T1000 (cell line): ENCODE data around the gene SOS1.
"Not testable (repeated sequence)": the region's sequence is repeated elsewhere in the genome, so short reads cannot be mapped to it uniquely, and the experiment has no call there.

Source experiments
- DNase-seq: peaks from one replicate; lab custom pipeline; 2025; ENCODE audit warnings: mixed read lengths; lab: John Stamatoyannopoulos, UW

Gene SOS1

DNA sequence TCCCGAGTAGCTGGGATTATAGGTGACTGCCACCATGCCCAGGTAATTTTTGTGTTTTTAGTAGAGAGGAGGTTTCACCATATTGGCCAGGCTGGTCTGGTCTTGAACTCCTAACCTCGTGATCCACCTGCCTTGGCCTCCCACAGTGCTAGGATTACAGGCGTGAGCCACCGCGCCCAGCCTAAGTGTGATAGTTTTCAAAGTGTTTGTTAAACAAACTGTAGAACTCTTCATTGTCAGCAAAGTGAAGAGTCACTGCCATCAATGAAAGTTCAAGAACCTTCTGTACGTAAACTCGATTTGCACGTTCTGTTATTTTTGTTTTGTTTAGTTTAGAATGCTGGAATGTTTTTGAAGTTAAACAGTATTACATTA is 18.0 kb upstream of the SOS1 start:
- DNase-seq, result no peak

DNA sequence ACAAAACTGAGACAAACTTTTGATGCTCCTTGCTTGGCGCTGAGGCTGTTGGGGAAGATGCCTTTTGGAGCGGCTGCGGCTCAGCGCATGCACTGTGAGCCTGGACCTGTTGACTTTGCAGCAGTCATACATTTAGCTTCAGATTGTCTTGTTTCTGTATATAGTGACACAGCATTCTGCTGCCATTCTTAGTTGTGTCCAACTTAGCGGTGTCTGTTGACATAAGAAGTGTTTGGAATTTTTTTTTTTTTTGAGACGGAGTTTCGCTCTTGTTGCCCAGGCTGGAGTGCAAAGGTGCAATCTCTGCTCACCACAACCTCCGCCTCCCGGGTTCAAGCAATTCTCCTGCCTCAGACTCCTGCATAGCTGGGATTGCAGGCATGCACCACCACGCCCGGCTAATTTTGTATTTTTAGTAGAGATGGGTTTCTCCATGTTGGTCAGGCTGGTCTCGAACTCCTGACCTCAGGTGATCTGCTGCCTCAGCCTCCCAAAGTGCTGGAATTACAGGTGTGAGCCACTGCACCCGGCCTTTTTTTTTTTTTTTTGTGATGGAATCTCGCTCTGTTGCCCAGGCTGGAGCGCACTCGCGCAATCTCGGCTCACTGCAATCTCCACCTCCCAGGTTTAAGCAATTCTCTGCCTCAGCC is 17.5 kb upstream of the SOS1 start:
- not testable (repeated sequence) for DNase-seq

GRCh38 chr2:39136799-39137198 is 15.9 kb upstream of the SOS1 start:
- no peak for DNase-seq

DNA sequence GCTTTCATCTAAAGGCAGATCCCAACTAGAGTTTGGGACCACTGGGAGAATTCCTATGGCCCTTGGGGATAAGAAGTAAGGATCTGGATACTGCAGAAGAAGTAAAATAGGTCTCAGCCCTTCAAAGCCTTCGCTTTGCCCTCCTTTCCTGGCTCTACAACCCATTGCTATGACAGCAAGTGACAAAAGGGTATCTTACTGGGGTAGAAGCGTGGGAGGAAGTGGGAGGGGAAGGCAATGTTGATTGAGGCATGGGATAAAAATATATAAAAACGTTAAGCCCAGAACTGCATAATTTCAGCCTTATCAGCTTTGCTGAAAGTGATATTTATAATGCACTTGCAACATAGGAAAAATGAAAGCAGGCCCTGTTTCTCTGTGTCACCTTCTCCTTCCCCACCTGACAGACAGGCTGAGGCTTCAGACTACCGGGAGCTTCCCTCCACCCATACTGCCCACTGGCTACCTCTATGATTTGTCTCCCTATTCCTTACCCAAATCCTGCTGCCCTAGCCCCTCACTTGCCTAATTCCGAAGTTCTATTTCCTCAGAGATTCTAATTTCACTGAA is 14.9 kb upstream of the SOS1 start:
- no peak for DNase-seq

DNA sequence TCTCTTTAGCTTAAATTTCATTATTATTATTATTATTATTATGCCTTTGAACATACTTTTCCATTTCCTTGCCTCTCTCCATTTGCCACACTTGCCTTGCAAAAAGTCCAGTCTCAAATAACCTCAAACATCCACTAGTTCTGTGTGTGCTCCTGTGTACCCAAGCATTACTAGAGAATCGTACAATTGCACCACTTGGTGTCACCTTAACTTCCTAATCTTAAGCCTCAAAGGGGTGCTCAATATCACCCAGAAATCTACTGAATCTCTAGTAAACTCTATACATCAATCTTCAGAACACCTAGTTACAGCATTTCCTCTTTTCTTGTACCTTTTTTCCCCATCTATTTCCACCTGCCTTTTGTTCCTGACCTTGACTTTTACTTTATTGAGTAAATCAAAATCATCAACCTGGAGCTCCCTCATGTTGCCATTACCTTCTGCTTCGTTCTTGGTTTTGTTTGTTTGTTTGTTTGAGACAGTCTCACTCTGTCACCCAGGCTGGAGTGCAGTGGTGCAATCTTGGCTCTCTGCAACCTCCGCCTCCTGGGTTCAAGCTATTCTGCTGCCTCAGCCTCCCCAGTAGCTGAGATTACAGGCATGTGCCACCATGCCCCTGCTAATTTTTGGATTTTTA is 12.5 kb upstream of the SOS1 start:
- no peak for DNase-seq

- no peak for DNase-seq
Observed at GRCh38 chr2:39128919-39129391, 8.1 kb upstream of the SOS1 start.

GRCh38 chr2:39127973-39128372 is 7.1 kb upstream of the SOS1 start:
- no peak for DNase-seq

DNA sequence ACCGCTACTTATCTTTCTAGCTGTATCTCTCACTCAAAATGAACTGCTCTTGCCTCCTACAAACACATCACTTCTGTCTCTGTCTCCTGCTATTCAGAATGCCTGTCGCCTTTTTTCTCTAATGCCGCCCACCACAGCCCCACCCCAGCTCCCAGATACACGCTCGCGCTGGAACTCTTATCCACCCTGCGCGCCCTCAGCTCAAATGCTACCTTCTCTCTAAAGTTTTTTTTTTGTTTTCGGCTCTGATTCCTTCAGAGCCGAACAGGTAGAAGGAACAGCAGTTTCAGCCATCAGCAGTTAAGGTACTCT is 3.9 kb upstream of the SOS1 start:
- DNase-seq, result no peak

GRCh38 chr2:39124000-39124745 is 3.3 kb upstream of the SOS1 start:
- DNase-seq, result peak; percentile 94

DNA sequence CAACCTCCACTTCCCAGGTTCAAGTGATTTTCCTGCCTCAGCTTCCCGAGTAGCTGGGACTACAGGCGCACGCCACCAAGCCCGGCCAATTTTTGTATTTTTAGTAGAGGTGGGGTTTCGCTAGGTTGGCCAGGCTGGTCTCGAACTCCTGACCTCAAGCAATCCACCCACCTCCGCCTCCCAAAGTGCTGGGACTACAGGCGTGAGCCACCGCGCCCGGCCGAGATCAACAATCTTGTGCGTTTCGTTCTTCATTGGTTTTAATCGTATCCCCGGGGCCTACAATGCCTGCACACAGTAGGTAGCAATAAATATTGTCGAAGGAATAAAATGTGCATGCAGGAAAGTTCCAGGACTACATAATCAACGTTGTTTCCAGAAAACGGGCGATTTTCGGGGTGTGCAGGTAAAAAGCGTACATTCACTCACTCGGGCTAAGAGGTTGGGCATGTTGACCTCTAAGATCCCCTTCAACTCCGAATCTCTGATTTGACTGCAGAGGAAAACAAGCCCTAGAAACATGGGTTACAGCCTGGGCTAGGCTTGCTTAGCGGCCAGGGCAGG is 2.7 kb upstream of the SOS1 start:
- no peak for DNase-seq

DNA sequence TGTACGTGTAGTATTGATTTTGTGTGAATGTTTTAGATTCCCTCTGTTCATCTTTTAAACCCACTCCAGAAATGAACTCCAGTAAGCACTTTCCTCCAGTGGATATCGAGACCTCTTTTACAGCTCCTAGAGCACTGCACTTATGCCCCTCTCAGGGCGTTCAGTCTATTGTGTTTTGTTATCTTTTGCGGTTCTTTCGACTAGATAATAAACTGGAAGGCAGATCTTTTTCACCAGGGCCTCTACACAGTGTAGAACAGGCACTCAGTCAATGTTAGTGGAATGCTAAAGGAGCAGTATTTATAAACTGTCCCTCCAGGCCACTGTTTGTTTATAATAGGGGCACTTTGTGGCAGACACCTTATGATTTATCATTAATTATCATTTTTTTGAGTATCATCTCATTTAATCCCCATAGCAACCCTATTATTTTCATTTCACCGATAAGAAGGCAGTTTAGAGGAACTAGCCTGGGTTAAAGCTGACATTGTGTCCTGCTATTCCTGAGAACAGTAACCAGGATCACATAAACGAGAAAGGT is 742 bp upstream of the SOS1 start:
- no peak for DNase-seq

DNA sequence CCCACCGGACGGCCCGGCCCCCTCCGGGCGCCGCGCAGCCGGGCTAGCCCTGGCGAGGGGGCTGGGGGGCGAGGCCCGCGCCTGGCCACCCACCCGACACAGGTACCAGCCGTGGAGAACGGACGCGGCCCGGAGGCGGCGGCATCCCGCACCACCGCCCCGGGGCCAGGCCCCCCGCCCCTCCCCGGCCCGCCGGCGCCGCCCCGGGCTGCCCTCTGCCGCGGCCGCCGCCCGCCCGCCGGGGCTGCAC is 405 bp downstream of the SOS1 start:
- no peak for DNase-seq

- DNase-seq, result peak; percentile 28
Observed at GRCh38 chr2:39119732-39120520, 925 bp downstream of the SOS1 start.

DNA sequence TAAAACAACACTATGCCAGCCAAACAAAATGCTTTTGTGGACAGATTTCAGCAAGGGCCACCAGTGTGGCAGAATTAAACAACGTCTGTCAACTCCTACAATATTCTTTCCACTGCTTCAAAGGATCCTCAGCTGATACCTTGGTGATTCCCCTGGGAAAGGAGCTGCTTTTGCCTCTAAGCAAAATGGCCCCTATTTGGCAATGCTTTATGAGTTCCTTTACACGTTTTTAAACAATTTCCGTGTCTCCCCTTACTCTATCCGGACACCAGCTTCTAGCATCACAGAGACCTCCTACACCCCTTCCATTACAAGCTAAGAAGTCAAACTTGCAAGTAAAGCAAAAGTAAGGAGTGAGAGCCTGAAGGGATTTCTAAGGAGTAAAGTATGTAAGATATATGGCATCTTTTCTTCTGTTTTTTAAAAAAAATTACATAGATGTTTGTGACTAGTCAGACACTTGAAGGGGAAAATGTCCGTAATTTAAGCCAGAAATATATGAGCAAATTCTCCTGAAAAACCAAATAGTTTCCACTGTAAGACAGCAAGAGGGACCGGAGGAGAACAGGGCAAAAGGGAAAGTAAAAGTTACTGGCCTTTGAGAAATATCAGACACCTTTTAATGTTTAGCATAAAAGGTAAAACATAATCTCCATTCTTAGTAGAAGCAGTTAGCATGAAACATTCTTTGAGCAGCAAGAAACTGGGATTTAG is 1.9 kb downstream of the SOS1 start:
- DNase-seq, result no peak

DNA sequence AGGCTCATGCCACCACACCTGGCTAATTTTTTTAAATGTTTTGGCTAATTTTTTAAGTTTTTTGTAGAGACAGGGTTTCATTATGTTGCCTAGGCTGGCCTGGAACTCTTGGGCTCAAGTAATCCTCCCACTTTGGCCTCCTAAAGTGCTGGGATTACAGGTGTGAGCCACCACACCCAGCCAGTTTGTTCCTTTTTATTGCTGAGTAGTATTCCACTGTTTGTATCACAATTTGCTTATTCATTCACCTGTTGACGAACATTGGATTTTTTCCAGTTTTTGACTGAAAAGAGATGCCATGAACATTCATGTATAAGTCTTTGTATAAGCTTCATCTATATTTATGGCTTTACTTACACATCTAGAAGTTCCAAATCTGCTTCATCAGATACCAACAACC is 5.3 kb downstream of the SOS1 start:
- no peak for DNase-seq

- DNase-seq, result no peak
Observed at GRCh38 chr2:39114771-39115170, 6.1 kb downstream of the SOS1 start.

DNA sequence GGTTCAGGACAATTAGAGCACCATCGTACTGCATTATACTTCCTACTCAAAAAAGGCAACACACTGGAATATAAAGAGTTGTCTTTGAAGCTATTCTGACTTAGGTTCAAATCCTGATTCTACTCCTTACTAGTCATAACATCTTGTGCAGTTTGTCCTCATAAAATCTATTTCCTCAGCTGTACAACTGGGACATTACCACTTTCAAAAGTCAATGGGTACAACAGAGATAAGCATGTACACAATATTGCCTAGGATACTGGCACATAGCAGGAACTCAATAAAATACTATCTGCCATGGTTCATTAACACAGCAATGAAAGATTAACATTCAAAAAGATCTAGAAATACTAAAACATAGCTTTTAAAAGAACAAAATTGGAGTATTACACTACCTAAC is 11.3 kb downstream of the SOS1 start:
- DNase-seq, result no peak

GRCh38 chr2:39108377-39108776 is 12.5 kb downstream of the SOS1 start:
- DNase-seq, result no peak

DNA sequence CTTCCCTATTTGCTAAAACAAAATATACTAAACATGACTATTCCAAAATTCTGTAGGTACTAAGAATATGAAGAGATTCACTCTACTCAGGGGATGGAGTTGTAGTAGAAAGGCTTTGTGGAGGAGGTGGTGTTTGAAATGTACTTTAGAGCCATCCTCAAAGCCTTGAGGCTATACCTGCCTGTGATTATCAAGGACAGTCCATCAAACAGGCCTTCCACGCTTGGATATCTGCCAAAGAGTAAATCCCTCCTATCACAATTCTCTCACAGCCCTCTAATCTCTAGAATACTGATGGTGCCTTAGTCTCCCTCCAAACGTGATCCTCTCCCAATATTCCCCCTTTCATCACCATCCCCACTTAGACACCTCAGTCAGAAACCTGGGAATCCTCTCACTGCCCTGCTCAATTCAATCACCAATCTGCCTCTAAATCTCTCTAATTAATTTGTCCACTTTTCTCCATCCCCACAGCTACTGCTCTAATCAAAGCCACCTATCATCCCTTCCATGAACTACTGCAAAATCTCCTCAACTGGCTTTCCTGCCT is 13.1 kb downstream of the SOS1 start:
- DNase-seq, result no peak

DNA sequence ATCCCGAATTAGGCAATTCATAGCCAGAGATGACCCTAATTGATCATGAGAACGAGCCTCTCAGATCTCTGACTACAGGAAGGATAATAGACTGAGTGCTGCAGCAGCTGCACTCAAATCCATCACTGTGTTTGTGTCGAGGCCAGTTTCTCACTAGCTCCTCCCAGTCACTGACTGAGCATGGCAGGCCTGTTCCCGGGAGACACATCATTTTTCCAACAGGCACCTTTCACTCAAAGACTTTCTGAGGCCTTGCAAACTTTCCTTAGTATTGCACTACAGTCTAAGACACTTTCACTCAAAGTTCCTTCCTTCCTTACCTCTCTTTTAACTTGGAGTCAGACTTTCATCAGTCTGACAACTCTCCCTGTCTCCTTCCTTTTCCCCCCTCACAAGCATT is 13.7 kb downstream of the SOS1 start:
- DNase-seq, result no peak
